Measurements from ENCODE around the gene PRKAR2A.

PRKAR2A gene

GRCh38 chr3:48716982-48717746 lies 130.5 kb downstream of the PRKAR2A start, which contains the start of gene IP6K2:
IP6K2 (minus strand) TSS chr3:48717221; CDS start chr3:48695291, 21,930 bp downstream.
- H3K27ac ChIP-seq: peak within 1 kb of the TSS; percentile 94
- TF ChIP-seq, protein P1, sequence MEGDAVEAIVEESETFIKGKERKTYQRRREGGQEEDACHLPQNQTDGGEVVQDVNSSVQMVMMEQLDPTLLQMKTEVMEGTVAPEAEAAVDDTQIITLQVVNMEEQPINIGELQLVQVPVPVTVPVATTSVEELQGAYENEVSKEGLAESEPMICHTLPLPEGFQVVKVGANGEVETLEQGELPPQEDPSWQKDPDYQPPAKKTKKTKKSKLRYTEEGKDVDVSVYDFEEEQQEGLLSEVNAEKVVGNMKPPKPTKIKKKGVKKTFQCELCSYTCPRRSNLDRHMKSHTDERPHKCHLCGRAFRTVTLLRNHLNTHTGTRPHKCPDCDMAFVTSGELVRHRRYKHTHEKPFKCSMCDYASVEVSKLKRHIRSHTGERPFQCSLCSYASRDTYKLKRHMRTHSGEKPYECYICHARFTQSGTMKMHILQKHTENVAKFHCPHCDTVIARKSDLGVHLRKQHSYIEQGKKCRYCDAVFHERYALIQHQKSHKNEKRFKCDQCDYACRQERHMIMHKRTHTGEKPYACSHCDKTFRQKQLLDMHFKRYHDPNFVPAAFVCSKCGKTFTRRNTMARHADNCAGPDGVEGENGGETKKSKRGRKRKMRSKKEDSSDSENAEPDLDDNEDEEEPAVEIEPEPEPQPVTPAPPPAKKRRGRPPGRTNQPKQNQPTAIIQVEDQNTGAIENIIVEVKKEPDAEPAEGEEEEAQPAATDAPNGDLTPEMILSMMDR (conservative IDR thresholded peaks at IDR 0.05): no peak

GRCh38 chr3:48716508-48716981 lies 131.1 kb downstream of the PRKAR2A start:
- peak overlapping the region; percentile 94 for H3K27ac ChIP-seq
- TF ChIP-seq, protein P1 (conservative IDR thresholded peaks at IDR 0.05): no peak

- TF ChIP-seq, protein P1 (conservative IDR thresholded peaks at IDR 0.05): no peak
- H3K27ac ChIP-seq: peak overlapping the region; percentile 94; the same call in 1 of the 2 replicates
Observed at GRCh38 chr3:48715174-48715800, 132.4 kb downstream of the PRKAR2A start.

- TF ChIP-seq, protein P1 (conservative IDR thresholded peaks at IDR 0.05): no peak
- no peak overlapping the region for H3K27ac ChIP-seq
Observed at GRCh38 chr3:48711727-48712126, 135.9 kb downstream of the PRKAR2A start.

DNA sequence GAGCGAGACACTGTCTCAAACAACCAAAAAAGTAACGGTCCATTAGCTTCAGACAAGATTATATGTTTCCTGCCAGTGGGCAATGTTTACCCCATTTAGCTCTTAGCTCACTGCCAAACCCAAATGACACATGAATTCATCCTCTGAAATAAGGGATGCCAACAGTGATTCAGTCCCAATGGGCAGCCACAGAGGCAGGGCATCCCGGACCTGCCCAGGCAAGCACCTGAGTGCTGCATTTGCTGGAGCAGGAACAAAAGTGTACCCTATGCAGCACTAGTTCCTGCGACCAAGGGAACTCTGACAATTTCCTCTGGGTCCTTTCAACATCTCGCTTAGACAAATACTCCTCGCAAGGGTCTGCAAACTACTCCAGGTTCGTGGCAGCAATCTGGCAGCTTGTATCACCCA lies 138.6 kb downstream of the PRKAR2A start:
- TF ChIP-seq, protein P1 (conservative IDR thresholded peaks at IDR 0.05): no peak

DNA sequence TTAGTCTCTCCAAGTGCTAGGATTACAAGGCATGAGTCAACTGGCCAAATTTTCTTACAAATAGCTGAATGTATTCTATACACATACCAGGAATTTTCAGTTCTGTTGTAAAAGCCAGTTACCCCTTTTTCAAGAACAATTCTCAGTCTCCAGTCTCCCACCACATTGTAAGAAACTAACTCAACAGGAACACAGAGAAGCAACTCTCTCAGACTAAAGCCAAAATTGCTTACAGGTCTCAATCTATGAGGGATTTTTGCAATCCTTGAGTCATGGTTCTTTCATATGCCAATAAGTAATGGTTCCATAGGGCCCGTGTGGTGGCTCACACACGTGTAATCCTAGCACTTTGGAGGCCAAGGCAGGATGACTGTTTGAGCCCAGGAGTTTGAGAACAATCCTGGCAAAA lies 139.2 kb downstream of the PRKAR2A start:
- H3K27ac ChIP-seq: peak overlapping the region; percentile 15; the same call in 1 of the 2 replicates

More for the DNA sequence above, 138.6 kb downstream of the PRKAR2A start:
- H3K27ac ChIP-seq: no peak overlapping the region

DNA sequence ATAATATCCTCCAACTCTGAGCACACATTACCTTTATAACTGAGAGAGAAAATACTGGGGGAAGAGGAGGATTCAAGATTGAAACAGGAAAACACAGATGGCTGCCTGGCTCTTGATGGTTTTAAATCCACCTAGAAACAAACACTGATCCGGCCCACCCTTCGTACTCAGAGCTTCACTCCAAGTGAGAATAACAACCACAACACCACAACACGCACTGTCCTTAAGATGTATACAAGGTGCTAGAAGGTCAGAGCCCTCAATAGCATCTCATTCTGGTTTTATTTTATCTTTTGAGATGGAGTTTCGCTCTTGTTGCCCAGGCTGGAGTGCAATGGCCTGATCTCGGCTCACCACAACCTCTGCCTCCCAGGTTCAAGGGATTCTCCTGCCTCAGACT lies 140.5 kb downstream of the PRKAR2A start:
- TF ChIP-seq, protein P1 (conservative IDR thresholded peaks at IDR 0.05): no peak
- peak overlapping the region; percentile 15; the same call in 1 of the 2 replicates for H3K27ac ChIP-seq

More for the DNA sequence above, 139.2 kb downstream of the PRKAR2A start:
- TF ChIP-seq, protein P1 (conservative IDR thresholded peaks at IDR 0.05): no peak
